GM19023 (cell line): ENCODE measurements around the gene CELA1.
A peak's percentile ranks its signal among the peaks of the same experiment; 100 is the strongest.
"Not testable (repeated sequence)": the region's sequence is repeated elsewhere in the genome, so short reads cannot be mapped to it uniquely, and the experiment has no call there.

ENCODE experiments used
- ATAC-seq: cut with Tn5 transposase; IDR thresholded peaks from one replicate; pipeline ENCODE4 v1.9.1; 2021; ENCODE audit warnings: mild to moderate bottlenecking, moderate library complexity; ENCODE audit not compliant: unreplicated experiment

The CELA1 gene

DNA sequence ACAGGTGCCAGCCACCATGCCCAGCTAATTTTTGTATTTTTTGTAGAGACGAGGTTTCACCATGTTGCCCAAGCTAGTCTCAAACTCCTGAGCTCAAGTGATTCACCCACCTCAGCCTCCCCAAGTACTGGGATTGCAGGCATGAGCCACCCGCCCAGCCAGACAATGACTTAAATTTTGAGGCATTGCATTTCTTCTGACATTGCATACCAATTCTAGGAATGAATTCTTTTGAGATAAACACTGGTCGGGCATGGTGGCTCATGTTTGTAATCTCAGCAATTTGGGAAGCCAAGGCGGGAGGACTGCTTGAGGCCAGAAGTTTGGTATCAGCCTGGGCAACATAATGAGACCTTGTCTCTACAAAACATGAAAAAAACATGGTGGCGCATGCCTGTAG is 2.5 kb upstream of the CELA1 start:
- ATAC-seq: no peak

DNA sequence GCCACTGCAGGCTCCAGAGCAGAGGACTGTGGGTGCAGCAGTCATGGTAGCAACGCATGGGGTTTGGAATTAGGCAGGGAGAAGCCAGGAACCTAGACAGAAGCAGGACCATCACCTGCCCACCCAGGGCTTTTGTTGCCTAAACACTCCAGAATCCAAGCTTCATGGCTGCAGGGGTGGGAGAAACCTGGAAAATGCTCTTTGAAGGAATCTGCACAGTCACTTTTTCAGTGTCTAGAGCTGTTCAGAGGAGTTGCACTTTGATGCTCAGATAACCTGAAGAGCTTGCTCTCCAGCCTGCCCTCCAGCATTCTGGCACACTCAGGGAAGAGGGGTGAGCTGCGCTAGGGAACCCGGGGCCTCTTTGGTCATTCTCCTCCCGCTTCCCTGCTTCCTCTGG is 1.6 kb upstream of the CELA1 start:
- no peak for ATAC-seq

GRCh38 chr12:51345681-51346080 is 798 bp downstream of the CELA1 start:
- ATAC-seq: no peak

DNA sequence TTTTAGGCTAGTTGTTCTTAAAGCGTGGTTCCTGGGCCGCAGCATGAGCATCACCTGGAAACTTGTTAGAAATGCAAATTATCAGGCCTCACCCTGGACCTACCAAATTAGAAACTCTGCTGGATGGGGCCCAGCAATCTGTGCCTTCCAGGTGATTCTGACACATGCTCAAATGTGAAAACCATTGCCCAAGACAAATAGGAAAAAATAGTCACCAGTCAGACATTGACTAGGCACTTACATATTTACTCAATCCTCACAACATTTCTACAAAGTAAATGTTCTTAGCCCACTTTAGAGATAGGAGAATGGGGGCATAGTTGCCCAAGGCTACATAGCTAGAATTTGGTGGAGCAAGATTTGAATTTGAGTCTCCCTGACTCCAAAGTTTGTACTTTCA is 3.3 kb downstream of the CELA1 start:
- ATAC-seq: no peak

DNA sequence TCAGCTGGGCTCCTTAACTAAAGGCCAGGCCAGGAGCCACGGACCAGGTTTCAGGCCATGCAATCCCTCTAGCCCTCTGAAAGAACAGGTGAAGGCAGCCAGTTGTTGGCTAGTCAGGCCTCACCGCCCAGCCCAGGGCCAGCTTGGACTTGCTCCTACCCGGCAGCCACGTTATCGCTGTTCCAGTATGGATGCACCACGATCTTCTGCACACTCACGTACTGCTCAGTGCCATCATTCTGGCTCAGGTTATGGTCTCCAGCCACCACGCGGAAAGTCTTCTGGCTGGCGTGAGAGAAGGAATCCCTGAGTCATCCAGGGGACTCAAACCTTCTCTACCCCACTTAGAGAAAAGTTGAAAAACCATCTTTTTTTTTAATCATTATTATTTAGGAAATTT is 4.1 kb downstream of the CELA1 start:
- no peak for ATAC-seq

GRCh38 chr12:51341251-51342007 is 5.0 kb downstream of the CELA1 start:
- ATAC-seq: no peak

GRCh38 chr12:51339750-51340149 is 6.7 kb downstream of the CELA1 start:
- ATAC-seq: no peak

DNA sequence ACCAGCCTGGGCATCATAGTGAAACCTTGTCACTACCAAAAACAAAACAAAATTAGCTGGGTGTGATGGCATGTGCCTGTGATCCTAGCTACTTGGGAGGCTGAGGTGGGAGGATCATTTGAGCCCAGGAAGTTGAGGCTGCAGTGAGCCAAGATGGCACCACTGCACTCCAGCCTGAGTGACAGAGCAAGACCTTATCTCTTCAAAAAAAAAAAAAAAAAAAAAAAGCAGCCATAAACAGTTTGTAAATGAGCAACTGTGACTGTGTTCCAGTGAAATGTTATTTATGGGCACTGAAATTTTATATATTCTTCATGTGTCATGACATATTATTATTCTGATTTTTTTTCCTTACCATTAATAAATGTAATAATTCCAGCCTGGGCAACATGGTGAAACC is 9.1 kb downstream of the CELA1 start:
- not testable (repeated sequence) for ATAC-seq

DNA sequence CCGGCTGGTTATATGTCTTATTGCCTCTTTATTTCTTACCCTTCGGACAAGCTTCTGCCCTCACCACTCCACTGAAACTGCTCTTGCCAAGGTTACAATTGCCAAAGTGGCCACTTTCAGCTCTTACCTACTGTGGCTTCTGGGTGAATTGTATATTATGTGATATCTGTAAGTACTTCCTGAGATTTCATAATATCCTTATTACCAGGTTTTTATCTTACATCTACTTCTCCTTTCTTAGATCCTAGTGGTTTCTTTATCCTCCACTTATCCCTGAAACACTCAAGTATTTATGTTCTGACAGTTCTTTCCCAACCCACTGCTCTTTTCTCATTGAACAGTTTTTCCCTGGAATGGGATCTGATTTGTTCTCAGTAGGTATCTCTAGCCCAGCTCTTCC is 10.5 kb downstream of the CELA1 start:
- ATAC-seq: no peak

- no peak for ATAC-seq
Observed at GRCh38 chr12:51334764-51335163, 11.7 kb downstream of the CELA1 start.

DNA sequence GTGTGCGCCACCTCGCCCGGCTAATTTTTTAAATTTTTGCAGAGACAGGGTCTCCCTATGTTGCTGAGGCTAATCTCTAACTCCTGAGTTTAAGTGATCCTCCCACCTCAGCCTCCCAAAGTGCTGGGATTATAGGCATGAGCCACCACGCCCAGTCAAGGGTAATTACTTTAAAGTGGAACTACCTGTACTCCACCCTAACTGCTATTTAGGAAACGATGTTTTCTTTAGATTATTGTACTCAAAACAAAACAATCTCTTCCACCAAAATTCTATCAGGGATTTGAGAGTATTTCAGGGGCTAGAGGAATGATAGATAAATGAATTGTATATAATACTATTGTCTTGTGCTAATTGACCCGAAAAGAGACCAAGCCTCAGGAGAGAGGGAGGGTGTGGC is 12.9 kb downstream of the CELA1 start:
- no peak for ATAC-seq

DNA sequence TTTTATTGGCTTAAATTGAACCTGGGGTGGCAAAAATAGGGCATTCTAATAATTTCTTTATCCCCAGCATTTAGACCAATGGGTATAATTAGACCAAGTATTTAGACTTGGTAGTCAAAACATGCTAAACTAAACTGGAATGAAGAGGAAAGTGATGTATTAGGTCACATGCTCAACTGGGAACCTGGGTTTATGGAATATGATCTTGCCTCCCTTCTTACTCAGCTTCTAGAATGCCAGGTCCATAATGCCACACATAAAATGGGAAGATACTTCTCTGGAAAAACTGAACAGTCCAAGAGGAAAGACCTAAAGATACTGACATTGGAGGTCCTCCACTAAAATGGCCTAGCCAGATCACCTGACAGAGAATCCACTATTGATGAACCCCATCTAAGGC is 16.3 kb downstream of the CELA1 start:
- no peak for ATAC-seq

DNA sequence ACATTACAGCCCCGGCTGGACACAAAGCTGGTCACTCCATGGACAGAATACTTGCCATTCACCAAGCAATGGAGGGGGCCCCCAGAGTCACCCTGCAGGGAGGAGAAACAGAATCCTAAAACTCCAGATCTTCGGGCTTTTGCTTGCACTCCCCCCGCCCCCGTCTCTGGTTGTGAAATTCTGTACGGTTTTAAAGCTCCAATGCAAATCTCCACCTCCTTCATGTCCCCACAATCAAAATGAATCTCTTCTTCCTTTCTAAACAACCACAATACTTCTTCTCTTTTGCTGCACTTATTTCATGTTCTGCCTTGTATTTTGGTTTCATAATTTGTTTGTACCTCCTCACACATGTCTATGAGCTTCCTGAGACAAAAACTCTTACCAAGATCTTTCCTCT is 16.7 kb downstream of the CELA1 start:
- ATAC-seq: no peak

GRCh38 chr12:51328587-51328986 is 17.9 kb downstream of the CELA1 start:
- ATAC-seq: no peak

- peak; percentile 46 for ATAC-seq
Observed at GRCh38 chr12:51326698-51327439, 19.6 kb downstream of the CELA1 start.

DNA sequence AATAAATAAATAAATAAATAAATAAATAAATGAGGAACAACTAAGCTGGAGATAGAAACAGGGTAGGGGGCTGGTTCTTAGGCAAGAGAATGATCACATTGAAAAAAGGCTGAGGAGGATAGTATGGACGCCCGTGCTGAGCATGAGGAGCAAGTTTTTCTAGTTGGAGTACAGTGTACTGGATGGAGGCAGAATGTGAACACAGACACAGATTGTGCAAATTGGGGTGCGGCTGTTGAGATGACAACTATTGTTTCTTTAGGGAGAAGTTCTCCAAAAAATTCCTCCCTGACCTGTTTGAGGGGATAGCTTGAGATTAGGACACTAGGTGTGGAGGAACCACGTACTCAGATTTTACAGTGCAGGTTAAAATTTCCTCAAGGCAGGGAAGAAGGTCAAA is 21.5 kb downstream of the CELA1 start:
- no peak for ATAC-seq

- ATAC-seq: peak; percentile 69
Observed at GRCh38 chr12:51323966-51324895, 22.2 kb downstream of the CELA1 start, which contains the start of gene BIN2. TSS of gene BIN2 (minus strand) at chr12:51324174. CDS start at chr12:51324102, 72 bp downstream.

DNA sequence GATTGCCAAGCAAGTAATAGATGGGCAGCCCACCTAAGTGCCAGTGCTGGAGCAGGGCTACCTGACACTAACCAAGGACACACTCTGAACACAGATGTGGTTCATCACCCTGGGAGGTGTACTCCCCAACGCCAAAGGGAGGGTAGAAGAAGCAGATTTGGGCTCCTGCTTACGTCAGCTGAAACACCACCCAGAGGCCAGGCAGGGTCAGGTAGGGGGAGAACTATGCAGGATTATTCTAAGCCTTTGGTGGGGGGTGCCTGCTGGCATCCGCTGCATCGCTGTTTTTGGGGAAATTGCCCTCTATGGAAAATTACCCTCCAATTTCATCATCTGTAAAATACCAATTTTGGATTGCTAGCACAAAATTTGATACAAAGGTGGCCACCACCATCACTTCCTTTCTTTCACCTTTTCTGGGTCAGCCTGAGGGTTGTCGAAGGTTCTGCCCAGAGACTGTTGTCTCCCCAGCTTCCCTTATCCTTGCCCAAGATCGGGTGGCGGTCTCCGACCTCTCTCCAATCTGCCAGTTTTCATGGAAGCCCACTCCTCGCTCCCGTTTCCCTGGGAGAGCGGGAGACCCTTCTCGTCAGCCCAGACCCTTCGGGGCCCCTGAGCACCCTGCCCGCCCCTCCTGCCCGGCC is 23.0 kb downstream of the CELA1 start:
- ATAC-seq: peak; percentile 11

DNA sequence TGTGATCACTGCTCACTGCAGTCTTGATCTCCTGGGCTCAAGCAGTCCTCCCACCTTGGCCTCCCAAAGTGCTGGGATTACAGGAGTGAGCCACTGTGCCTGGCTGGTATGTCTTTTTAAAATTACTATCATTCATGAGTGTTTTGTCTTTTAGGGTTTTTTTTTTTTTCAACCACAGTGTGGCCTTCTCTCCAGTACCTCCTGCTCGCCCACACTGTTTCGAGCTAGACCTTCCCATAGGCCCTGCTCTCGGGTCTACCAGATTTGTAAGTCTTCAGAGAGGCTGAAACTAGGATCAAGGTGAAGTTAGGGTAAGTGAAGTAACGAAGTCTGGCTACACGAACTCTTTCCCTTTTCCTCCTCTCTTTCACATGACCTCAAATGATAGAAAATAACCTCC is 24.0 kb downstream of the CELA1 start:
- no peak for ATAC-seq

DNA sequence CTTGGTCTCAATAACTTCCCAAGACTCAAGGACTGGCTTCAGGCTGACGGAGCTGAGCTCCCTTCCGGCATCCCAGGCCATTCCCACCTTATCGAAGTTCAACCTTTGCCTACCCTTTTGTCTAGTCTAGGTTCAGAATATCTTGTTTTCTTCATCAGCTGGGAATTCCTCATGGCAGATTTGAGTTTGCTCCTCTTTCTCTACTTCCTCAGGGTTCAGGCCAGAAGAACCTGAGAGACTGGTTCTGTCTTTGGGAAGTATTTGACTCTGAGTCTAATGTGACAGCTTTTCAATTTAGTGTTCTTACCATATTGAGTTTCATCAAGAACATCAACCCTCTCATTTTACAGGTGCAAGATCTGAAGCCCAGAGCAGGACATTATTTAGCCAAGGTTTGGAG is 24.6 kb downstream of the CELA1 start:
- no peak for ATAC-seq
